ENCODE measurements around the gene CYFIP2.

DNA sequence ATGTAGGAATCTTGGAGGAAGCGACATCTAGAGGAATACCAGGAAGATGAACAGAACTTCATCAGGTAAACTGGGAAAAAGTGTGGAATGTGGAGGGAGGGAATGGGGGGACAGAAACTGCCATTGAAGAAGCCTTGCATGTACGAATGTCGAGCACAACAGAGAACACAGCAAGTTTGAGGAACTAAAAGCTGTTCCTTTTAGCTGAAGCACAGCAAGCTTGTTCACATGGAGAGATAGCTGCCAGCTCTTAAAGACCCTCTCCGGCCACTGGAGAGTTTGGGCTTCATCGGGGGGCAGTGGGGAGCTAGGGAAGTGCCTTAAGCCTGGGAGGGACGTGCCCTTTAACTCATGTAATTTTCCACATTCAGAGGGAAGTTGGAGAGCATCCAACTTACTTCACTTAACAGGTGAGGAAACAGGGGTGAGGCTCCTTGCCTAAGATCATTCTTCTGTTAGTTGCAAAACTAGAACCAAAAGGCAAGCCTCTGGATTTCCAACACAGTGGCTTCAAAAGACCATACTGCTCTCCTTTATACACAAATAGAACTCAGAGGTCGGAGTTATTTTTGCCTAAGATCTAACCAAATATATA, 2.3 kb upstream of the CYFIP2 start:
- TF ChIP-seq, protein P1, sequence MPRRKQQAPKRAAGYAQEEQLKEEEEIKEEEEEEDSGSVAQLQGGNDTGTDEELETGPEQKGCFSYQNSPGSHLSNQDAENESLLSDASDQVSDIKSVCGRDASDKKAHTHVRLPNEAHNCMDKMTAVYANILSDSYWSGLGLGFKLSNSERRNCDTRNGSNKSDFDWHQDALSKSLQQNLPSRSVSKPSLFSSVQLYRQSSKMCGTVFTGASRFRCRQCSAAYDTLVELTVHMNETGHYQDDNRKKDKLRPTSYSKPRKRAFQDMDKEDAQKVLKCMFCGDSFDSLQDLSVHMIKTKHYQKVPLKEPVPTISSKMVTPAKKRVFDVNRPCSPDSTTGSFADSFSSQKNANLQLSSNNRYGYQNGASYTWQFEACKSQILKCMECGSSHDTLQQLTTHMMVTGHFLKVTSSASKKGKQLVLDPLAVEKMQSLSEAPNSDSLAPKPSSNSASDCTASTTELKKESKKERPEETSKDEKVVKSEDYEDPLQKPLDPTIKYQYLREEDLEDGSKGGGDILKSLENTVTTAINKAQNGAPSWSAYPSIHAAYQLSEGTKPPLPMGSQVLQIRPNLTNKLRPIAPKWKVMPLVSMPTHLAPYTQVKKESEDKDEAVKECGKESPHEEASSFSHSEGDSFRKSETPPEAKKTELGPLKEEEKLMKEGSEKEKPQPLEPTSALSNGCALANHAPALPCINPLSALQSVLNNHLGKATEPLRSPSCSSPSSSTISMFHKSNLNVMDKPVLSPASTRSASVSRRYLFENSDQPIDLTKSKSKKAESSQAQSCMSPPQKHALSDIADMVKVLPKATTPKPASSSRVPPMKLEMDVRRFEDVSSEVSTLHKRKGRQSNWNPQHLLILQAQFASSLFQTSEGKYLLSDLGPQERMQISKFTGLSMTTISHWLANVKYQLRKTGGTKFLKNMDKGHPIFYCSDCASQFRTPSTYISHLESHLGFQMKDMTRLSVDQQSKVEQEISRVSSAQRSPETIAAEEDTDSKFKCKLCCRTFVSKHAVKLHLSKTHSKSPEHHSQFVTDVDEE (CRISPR knock-in tag; IDR thresholded peaks at IDR 0.05), result no peak
- TF ChIP-seq ARNTL (CRISPR knock-in tag; IDR thresholded peaks at IDR 0.05; ENCODE audit: borderline replicate concordance, low read depth) (no peak), ISL1 (CRISPR knock-in tag; IDR thresholded peaks at IDR 0.05) (no peak), ZFP3 (CRISPR knock-in tag; IDR thresholded peaks at IDR 0.05) (no peak), SNAI2 (CRISPR knock-in tag; IDR thresholded peaks at IDR 0.05) (no peak), ZFP30 (CRISPR knock-in tag; IDR thresholded peaks at IDR 0.05) (no peak)
- TF ChIP-seq, protein P2, sequence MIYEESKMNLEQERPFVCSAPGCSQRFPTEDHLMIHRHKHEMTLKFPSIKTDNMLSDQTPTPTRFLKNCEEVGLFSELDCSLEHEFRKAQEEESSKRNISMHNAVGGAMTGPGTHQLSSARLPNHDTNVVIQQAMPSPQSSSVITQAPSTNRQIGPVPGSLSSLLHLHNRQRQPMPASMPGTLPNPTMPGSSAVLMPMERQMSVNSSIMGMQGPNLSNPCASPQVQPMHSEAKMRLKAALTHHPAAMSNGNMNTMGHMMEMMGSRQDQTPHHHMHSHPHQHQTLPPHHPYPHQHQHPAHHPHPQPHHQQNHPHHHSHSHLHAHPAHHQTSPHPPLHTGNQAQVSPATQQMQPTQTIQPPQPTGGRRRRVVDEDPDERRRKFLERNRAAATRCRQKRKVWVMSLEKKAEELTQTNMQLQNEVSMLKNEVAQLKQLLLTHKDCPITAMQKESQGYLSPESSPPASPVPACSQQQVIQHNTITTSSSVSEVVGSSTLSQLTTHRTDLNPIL (CRISPR knock-in tag; IDR thresholded peaks at IDR 0.05; ENCODE audit: low read depth), result no peak
- TF ChIP-seq, protein P3, sequence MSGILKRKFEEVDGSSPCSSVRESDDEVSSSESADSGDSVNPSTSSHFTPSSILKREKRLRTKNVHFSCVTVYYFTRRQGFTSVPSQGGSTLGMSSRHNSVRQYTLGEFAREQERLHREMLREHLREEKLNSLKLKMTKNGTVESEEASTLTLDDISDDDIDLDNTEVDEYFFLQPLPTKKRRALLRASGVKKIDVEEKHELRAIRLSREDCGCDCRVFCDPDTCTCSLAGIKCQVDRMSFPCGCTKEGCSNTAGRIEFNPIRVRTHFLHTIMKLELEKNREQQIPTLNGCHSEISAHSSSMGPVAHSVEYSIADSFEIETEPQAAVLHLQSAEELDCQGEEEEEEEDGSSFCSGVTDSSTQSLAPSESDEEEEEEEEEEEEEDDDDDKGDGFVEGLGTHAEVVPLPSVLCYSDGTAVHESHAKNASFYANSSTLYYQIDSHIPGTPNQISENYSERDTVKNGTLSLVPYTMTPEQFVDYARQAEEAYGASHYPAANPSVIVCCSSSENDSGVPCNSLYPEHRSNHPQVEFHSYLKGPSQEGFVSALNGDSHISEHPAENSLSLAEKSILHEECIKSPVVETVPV (CRISPR knock-in tag; IDR thresholded peaks at IDR 0.05), result no peak
- TF ChIP-seq, protein P4, sequence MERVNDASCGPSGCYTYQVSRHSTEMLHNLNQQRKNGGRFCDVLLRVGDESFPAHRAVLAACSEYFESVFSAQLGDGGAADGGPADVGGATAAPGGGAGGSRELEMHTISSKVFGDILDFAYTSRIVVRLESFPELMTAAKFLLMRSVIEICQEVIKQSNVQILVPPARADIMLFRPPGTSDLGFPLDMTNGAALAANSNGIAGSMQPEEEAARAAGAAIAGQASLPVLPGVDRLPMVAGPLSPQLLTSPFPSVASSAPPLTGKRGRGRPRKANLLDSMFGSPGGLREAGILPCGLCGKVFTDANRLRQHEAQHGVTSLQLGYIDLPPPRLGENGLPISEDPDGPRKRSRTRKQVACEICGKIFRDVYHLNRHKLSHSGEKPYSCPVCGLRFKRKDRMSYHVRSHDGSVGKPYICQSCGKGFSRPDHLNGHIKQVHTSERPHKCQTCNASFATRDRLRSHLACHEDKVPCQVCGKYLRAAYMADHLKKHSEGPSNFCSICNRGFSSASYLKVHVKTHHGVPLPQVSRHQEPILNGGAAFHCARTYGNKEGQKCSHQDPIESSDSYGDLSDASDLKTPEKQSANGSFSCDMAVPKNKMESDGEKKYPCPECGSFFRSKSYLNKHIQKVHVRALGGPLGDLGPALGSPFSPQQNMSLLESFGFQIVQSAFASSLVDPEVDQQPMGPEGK (CRISPR knock-in tag; IDR thresholded peaks at IDR 0.05; ENCODE audit: borderline replicate concordance), result no peak

All from SK-N-SH treated with all-trans-retinoic acid at 6 μM for 48 hours (cell line).